GM21576 (cell line): Measurements from ENCODE around the gene ASB6.
"Not testable (repeated sequence)": the region's sequence is repeated elsewhere in the genome, so short reads cannot be mapped to it uniquely, and the experiment has no call there.

Experiments used
- ATAC-seq: cut with Tn5 transposase; IDR thresholded peaks from one replicate; pipeline ENCODE4 v1.9.1; 2021; ENCODE audit warnings: mild to moderate bottlenecking, moderate library complexity; ENCODE audit not compliant: unreplicated experiment

ASB6 gene

DNA sequence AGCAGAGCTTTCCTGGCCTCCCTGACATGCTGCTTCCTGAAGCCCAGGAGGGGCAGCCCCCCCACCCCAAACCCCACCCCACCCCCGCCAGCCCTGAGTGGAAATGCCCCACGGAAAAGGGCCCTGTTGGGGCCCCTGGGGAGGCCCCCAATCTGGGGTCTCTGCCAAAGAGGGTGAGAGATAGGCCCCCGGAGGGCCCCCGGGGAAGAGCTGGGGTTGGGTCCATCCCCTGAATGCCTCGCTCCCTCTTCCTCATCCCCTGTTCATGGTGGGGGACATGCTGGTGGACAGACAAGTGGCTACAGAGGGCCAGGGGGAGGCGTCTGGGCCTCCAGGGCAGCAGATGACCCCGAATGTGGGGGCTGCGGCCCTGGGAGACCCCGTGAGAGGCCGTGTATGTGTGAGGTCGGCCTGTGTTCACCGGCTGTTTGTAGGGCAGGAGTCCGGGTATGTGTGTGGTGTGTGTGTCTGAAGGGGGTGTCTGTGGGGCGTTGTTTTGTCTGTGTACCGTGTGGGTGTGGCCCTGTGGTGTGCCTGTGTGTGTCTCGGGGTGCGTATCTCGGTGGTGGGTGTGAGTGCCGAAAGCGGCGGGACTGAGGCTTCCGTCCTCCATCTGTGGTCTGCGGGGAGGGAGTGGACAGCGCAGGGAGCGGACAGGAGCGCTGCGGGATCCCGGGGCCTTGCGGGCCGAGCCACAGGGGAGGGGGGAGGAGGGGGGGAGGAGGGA is 32.3 kb downstream of the ASB6 start:
- ATAC-seq: no peak

DNA sequence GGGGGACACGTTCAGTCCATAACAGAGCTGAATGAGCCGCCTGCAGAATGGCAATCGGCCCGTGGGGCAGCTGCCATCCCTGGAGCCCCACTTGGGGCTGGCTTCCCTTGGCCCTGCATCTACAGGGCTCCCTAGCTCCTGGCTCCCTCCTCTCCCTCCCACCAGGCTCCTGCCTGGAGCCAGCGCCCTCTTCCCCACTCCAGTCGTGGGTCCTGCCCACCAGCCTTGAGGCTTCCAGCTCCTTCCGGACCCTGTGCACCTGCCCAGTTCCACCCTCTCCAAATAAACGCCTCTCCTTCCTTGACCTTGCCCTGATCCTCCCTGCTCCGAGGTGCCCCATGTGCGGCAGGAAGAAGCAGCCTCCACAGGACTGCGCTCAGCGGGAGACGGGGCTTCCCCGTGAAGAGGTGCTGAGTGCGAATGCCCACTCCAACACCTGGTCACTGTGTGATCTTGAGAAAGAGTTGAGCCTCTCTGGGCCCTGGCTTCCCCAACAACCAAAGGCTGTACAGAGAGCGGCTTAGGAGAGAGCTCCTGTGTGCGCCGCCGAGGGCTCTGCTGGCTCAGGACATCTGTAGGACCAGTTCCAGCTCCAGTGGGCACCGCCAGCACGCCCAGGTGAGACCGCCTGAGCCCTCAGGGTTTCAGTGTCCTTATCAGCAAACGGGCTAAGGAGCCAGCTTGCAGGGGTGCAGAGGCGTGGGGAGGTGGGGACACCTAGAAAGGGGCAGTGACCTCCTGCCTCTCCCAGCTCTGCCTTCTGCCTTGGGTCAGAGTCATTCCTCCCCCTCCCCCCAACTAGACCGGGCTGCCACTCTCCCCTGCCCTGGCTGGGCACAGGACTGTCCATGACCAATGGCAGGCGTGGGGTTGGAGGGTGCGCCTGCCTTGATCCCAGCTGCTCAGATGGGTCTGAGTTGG is 33.1 kb downstream of the ASB6 start:
- no peak for ATAC-seq

- no peak for ATAC-seq
These were observed 34.9 kb downstream of the ASB6 start for GRCh38 chr9:129607027-129607387.

- ATAC-seq: no peak
These were observed 35.6 kb downstream of the ASB6 start for GRCh38 chr9:129606161-129607026.

GRCh38 chr9:129604766-129605163 is 37.2 kb downstream of the ASB6 start:
- no peak for ATAC-seq

GRCh38 chr9:129604056-129604765 is 37.7 kb downstream of the ASB6 start:
- no peak for ATAC-seq

DNA sequence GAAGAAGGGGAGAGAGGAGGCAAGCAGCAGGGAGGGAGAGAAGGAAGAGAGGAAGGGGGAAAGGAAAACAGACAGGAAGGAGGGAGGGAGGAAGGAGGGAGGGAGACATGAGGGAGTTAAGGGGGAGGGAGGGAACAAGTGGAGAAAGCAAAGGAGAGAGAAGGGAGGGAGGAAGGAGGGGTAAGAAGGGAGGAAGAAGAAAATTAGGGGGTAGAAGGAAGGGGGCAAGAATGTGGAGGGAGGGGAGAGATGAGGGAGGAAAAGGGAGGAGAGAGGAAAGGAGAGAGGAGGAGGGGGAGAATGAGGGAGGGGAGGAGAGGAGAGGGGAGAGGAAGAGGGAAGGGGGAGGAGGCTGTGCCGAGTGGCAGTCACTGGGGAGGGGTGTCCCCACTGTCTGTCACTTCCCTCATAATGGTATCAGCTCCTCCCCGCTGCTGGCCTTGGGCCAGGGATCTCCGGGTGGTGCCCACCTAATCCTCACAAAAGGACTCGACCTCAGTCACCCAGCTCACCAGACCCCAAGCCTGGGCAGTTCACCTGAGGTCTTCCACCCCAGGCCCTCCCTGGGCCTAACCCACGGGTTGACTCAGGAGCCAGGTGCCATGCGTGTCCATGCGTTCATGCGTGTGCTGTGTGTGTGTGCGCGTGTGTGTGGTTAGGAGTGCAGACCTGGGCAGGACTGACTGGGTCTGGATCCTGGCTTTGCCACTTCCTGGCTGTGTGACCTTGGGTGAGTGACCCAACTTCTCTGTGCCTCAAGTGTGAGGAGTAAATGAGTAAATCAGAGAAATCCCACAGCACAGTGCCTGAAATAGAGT is 39.1 kb downstream of the ASB6 start:
- no peak for ATAC-seq

DNA sequence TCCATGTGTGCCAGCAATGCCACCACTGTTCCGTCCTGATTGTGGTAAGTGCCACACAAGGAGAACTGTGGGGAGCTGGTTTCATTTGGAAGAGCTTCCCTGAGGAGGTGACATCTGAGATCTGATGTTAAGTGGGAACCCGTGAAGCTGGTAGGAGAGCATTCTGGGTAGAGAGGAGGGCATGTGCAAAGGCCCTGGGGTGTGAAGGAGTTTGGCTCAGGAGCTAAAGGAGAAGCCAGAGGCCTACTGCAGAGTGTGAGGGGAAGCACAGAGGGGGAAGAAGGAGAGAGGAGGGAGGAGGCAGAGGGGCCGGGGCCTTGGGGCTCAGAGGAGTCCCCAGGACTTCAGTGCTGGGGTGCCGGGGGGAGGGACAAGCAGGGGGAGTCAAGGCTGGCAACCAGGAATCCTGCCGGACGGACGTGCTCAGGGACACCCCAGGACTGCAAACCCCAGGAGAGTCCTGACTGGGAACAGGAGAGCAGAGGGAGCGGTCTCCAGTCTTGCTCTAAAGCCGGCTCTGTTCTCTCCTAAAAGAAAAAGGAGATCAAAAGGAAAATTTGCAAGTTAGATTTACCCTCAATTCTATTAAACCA is 40.8 kb downstream of the ASB6 start:
- no peak for ATAC-seq

DNA sequence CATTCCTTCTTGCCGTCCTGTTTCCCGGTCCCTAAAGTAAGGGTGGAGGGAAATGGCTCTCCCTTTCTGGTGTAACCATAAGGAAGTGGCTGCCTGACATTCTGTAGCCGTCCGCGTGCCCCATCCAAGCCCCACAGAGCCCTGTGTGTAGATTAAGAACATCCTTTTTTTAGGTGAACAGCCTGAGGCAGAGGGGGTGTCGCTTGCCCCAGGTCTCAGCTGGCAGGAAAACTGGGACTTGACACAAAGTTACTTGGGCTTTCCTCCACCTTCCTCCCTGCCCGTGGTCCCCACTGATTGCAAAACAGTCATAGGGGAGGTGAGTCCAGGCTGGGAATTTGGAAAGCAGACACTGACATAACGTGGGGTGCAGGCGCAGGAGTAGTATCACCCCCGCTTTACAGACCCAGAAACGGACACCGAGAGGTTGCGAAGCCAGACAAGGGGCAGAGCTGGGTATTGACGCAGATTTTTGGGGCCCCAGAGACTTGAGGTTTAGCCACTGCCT is 43.8 kb downstream of the ASB6 start:
- ATAC-seq: no peak

DNA sequence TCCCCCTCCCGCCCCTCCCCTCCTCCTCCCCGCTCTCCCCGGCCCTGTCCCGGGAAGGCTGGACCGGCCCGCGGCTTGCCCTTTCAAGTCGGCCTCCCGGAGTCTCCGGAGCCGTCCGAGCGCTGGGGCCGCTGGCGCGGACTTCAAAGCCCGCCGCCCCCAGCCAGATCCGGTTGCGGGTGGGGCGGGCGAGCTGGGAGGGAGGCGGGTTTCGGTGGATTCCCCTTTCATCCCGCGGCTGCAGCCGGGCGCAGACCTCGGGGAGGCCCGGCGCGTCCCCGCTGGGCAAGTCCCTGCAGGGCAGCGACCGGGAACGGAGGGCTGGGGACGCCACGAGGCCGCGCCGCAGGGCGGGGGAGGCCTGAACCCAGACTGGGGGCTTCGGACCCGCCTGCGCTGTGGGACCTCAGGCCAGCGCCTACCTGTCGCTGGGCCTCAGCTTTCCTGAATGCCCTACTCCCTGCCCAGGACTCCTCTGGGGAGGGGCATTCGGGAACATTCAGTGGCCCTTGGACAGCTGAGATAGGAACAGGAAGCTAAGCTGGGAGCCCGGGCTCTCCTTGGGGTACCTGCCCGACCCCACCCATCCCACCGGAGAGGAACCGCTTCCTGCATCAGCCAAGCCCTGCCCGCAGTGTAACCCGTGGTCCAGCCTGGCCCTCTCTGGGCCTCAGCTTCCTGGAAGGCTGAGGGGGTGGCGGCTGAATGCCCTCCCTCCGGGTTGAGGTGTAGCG is 44.4 kb downstream of the ASB6 start:
- ATAC-seq: no peak

DNA sequence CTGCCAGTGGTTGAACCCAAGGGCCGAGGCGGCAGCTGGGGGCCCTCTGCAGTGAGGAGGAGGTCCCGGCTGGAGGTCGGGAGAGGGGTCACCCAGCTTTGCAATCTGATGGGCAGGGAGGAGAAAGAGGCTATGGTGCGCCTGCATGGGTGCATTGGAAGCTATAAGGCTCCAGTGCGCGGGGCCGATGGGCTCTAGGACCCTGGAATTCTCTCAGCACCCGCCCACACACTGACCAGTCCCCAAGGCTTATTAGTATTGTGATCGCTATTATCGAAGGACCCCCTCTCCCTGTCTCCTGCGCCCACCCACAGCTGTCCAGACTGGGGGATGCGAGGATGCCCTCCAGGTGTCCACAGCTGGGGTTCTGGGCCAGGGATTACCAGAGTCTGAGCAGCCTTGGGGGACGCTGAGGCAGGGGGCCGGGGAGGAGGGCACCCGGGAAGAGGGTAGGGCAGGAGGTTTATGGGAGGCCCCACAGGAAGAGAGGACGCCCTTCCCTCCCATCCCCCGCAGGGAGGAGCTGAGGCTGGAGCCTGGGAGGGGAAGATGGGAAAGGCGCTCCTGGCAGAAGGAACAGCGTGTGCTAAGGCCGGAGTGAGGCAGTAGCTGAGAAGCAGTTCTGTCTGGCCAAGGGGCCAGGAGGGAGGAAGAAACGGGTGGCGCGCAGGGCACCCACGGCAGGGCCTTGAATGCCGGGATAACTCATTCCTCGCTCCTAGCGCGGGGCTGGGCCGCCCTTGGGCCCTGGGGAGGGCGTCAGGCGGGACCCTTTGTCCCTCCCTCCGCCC is 45.2 kb downstream of the ASB6 start:
- no peak for ATAC-seq

DNA sequence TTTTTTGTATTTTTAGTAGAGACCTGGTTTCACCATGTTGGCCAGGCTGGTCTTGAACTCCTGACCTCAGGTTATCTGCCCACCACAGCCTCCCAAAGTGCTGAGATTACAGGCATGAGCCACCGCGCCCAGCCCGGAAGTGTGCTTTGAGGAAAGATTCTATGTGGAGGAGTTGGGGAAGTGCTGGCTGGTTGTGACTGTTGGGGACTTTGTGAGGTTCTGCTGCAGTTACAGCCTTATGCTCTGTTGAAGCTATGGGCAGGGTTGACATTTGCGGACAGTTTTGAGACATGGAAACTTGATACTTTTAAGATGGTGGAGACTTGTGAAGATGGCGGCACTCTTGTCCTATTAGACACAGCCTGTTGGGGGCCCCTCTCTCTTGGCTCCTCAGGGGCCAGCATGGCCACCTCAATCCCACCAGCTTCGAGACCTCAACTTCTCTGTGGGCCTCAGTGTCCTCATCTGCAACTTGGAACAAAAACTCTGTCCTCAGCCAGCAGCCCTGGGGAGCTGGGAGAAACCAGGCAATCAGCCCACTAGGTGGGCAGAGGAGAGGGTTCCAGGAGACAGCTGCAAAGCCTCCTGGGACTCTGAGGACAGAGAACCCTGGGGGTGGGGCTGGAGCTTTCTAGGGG is 45.9 kb downstream of the ASB6 start:
- no peak for ATAC-seq

DNA sequence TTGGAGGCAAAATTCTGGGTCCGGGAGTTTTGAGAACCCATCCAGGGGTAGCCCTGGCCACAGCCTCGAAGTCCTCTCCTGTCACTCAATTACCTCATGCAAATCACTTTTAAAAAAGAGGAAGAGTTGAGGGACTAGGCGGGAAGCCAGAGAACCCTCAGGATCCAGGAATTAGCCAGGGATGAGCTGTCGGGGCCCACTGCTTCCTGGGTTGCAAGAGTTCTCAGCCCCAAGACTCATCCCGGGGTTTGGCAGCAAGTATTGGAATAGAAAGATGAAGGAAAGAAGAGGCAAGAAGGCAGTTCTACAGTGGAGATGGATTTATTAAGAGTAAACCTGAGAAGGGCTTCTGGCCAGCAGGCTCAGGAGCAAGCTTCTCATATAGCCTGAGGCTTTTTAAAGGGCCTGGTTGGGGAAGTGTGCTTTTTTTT is 46.6 kb downstream of the ASB6 start:
- no peak for ATAC-seq

DNA sequence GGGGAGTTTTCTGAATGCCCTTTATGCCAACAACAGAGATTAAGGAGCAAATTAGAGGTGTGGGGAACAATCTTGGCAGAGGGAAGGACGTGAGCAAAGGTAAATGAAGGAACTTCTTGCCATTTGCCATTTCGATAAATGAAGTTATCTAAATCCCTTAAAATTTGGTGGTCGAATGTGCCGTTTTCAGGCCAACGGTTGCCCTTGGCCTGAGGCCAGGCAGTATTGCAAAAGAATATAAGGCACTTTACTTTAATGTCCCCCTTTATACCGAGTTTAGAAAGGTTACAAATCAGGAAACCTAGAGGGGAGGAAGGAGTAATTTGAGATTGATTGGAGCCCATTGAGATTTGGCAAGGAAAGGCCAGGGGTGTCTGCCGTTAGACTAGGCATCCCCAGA is 47.3 kb downstream of the ASB6 start:
- no peak for ATAC-seq

- not testable (repeated sequence) for ATAC-seq
These were observed 49.2 kb downstream of the ASB6 start for GRCh38 chr9:129592790-129593189.

DNA sequence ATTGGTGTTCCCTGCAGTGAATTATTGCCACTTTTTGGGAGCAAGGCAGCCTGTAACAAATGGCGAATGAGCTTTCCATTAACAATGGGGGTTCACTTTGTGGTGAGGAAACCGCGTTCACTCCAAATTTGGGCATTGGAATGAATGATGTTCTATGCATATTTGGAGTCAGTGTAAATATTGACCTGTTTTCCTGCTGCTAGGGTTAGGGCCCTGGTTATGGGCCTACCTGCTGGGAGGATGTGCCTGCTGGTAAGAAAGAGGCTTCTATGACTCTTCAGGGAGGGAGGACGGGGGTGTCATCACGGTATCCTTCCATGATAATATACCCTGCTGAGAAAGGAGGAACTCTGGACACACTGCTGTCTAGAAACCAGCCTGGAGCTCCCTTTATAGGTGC is 50.0 kb downstream of the ASB6 start:
- ATAC-seq: no peak

DNA sequence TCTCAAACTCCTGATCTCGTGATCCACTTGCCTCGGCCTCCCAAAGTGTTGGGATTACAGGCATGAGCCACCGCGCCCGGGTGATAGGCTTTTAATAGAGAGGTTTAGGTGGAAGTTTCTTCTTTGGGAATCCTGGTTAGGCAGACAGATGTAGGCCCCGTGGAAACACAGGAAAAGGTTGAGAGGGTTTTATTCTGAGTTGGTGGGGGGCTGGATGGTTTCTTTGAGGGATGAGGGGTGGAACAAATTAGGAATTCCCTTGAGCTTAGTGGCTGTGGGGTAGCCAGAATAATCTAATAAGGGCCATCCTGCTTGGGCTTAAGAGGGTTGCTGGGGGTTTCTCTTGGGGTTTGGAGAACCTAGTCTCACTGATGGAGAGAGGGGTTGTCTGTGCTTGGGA is 51.5 kb downstream of the ASB6 start:
- no peak for ATAC-seq
